Measurements from ENCODE around the gene EBF4.
A peak's percentile ranks its signal among the peaks of the same experiment; 100 is the strongest.
"Not testable (repeated sequence)": the region's sequence is repeated elsewhere in the genome, so short reads cannot be mapped to it uniquely, and the experiment has no call there.

The EBF4 gene

DNA sequence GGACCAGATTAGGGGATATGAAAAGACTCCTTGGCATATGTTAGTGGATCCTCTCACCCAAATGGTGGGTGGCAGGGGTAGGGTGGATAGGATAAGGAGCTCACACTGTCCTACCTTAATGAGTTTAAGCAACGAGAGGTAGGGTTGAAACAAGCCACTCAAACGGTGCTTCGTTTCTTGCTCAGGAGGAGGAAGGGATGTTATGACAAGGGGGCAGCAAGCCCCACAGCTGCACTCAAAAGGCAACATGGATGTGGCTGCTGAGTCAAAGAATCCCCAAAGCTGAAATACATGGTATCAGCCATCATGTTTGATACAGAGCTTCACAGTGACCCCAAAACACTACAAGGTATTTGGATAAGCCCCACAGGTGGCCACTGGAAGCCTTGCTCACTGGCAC lies 20.1 kb upstream of the EBF4 start:
- no peak for DNase-seq (ENCODE audit: low read depth in 2 of 2)

DNA sequence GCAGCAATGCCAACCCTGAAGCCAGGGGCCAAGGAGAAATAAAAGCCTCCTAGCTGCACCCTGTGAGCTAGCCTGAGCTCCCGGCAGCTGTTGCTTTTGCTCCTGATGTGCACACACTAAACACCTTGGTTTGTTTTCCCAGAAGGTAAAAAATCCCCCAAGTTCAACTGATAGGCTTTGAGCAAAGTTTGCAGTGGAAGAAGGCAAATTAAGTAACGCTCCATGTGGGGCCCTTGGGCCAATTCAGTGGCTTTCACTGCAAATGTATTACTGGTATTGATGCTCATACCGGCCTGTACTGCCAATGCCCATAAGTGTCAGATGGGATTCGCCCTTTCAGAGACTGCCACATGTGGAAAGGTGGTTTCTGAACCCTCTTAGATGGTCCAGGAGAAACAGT lies 19.1 kb upstream of the EBF4 start:
- no peak for DNase-seq (ENCODE audit: low read depth in 2 of 2)

GRCh38 chr20:2680046-2680445 lies 12.5 kb upstream of the EBF4 start:
- DNase-seq (ENCODE audit: low read depth in 2 of 2) = no peak

GRCh38 chr20:2682040-2682439 lies 10.5 kb upstream of the EBF4 start:
- DNase-seq (ENCODE audit: low read depth in 2 of 2) = not testable (repeated sequence)

- not testable (repeated sequence) for DNase-seq (ENCODE audit: low read depth in 2 of 2)
Measured at GRCh38 chr20:2684817-2685216, 7.8 kb upstream of the EBF4 start.

DNA sequence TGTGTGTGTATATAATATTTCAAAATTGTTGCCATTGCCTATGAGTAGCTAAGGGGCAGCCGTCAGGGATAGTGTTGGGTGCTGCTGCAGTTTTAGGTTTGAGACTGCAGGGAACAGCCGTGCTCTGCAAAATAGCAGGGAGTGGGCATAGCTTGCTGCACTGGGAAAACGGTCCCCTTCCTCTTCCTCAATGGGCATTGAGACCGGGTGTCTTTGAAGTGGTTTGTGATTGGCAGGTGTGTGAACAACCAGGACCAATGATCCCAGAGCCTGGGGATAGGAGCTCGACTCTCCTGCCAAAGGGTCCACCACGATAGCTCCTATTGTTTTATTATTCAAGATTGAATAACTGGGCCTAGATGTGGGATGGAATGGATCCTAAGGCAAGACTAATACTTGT lies 5.1 kb upstream of the EBF4 start:
- no peak for DNase-seq (ENCODE audit: low read depth in 2 of 2)

DNA sequence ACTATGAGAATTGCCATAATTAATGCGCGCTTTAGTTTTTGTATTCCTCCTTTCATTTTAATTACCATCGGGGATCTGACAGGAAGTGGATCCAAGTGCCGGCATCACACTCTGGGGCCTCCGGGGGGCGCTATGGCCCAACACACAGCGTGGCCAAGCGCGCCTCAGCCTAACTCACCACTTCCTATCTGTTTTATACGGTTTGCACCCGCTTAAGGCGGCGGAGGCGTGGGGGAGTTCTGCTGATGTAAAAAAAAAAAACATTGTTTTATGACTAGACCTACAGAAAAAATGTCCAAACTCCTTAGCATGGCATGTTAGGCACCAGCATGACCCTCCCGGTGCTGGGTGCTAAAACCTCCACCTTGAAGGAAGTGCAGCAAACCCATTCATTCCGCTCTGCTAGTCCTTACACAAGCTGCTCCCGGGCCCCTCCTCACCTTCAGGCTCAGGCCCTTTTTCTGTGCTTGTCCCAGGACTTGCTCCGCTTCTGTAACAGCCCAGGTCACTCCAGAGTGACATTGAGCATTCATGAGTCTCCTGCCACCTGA lies 4.5 kb upstream of the EBF4 start:
- DNase-seq (ENCODE audit: low read depth in 2 of 2) = peak; percentile 59 to 71

DNA sequence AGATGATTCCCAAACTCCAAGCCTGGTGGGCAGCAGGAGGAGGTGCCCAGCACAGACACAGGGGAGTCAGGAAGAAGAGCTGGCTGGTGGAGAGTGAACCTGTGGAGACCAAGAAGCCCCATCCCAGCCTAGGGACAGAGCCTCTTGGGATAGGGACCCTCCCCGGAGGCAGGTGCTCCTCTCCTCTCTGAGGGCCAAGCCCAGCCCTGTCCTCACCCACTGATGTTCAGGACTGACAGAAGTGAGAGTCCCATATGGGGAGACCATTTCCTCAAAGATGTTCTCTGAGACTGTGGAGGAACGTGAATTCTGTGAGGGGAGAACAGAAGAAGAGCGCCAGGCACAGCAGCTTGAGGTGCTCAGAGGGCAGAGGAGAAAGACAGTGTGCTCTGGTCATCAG lies 2.4 kb upstream of the EBF4 start:
- DNase-seq (ENCODE audit: low read depth in 2 of 2) = no peak

DNA sequence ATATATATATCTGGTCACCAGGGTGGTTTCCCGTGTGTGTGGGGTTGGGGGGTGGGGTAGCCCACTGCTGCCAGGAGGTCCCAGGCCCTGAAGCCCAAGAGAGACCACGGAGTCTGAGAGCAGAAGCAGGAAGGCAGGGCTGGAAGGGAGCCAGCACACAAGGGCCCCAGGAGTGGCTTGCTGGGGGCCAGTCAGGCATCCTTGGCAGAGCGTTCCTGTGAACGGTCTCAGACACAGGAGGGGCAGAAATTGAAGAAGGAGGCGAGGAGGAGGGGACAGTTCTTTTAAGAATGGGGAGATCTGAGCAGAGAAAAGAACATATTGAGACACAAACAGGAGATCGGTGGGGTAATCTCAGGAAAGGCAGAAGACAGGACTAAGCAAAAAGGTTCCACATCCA lies 1.9 kb upstream of the EBF4 start:
- no peak for DNase-seq (ENCODE audit: low read depth in 2 of 2)

- no peak for DNase-seq (ENCODE audit: low read depth in 2 of 2)
Measured at GRCh38 chr20:2691127-2691526, 1.5 kb upstream of the EBF4 start.

DNA sequence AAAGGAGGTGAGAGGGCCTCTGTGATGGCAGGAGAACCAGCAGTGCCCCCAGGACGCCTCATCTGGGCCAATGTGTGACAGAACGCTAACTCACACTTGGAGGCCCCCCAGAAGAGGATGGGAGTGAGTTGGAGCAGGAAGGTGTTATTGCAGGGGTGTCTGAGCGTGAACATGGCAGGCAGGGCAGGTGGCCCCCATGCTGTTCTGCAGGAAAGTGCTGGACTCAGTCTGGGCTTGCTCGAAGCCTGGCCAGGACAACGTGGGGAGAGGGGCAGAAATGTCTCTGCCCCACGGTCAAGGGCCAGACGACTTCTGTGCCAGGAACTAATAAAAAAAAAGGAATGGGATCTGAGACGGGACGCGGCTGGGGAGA lies 931 bp upstream of the EBF4 start:
- DNase-seq (ENCODE audit: low read depth in 2 of 2) = no peak

DNA sequence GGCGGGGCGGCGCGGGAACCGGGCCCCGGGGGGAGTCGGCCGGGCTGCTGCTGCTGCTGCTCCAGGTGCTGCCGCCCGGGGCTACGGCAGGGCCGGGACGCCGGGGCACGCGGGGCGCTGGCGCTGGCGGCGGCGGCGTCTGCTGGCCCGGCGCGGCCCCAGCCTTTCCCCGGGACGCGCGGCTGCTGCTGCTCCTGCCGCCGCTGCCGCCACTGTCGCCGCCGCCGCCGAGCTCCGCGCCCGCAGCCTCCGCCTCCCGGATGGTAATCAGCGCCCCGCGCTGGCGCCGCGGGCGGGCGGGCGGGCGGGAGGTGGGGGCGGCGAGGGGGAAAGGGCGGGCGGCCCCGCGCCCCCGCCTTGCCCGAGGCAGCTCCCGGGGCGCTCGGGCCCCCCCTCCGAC lies 306 bp downstream of the EBF4 start:
- DNase-seq (ENCODE audit: low read depth in 2 of 2) = no peak

DNA sequence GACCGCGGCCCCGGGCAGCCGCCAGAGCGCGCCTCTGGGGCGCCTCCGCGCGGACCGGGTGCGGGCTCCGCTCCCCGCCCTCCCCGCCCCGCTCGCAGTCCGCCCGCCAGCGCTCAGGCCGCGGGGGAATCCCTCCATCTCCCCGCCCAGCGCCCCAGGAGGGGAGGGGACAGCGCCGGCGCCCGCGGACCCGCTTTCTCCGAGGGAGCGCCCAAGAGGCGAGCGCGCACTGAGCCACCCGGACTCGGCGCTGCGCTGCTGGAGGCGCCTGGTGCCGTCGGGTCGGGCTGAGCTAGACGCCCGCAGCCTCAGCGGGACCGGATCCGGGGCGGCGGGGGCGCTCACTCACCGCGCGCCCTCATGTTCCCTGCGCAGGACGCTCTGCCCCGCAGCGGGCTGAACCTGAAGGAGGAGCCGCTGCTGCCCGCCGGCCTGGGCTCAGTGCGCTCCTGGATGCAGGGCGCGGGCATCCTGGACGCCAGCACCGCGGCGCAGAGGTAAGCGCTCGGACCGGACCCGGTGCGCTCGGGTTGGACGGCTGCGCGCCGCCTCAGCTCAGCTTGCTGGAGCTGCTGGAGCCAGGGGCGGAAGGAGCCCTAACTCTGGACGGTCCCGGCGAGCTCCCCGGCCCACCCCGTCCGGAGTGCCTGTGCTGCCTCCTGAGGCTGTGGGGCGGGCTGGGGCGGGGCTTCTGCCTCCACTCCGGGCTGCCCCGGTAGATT lies 867 bp downstream of the EBF4 start:
- peak; percentile 8 to 61 for DNase-seq (ENCODE audit: low read depth in 2 of 2)

DNA sequence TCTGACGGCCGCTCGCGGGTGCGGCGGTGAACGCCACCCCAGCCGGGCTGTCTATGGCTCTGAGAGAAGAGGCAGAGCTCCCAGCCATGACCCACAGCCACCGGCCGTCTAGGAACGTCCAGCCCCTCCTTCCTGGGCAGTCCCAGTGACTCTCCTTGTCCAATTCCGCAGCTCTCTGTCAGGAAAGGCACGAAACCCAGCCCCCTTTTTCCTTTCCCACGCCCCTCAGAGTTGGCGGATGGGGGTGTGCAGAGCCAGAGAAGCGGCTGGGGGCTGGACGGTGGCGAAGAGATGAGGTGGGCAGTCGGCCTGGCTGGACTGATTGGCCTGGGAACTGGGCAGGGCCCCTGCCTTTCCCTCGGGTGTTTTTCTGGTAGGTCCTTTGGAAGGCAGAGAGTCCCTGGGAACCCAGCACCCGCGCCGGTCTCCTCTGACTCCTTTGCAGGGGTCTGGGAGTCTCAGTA lies 1.5 kb downstream of the EBF4 start:
- no peak for DNase-seq (ENCODE audit: low read depth in 2 of 2)

DNA sequence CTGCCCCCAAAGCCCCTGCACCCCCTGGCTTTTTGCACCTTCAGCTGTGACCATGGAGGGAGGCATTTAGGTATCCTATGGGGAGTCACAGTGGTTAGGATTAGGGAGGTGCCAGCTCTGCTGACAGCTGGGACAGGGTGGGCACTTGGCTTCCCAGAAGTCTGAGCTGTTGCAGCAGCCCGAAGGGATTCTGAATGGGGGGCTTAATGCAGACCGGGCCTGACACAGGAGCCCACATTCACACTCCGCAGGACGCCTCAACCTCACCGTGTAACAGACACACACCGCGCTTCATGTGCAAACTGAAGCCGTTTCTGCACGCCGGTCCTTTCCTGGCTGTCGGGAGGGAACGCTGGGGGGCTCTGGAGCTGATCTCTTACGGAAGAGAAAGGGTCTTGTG lies 1.9 kb downstream of the EBF4 start:
- DNase-seq (ENCODE audit: low read depth in 2 of 2) = no peak

DNA sequence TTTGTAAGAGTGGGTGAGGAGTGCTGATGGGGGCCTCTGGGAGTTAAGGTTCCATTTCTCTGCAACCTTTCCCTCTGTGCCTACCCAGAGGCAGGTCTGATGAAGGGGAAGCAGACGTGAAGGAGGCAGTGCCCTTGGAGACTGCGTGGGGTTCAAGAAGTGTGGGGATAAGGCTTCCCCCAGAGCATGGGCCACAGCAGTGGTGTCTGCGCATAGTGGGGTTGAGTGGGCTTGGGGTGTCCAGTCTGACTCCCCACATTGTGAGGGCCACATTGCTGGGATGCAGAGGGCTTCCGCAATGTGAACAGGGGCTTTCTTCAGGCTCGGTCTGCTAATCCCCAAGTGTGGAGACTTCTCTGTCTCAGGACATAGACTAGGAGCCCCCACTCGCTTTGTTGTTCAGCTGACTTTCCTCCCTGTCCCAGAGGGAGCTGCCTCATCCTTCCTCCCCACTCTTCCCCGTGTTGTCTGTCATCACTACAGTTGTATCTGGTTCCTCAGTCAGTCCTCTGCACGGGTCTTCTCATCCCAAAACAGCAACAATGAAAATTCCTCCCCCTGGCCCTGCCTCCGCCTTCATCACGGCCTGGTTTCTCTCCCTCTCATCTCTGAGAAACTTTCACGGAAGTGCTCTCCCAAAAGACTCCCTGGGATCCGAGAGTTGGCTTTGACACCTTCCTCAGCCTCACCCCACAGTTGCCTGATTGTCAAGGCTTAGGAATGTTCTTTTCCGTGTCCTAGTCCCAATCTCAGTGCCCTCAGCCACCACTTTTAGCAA lies 2.8 kb downstream of the EBF4 start:
- no peak for DNase-seq (ENCODE audit: low read depth in 2 of 2)

DNA sequence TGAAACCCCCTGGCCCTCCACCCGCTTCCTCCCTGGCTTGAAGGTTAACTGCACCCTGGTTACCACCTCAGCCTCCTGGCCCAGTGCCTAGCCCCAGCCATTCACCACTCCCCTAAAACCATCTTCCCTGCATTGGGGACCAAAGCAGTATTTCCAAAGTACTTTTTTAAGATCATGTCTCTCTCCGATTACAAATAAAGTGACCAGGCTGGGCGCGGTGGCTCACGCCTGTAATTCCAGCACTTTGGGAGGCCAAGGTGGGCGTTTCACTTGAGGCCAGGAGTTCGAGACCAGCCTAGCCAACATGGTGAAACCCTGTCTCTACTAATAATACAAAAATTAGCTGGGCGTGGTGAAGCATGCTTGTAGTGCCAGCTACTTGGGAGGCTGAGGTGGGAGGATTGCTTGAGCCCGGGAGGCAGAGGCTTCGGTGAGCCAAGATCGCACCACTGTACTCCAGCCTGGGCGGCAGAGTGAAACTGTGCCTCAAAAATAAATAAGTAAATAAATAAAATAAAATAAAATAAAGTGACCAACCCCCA lies 3.5 kb downstream of the EBF4 start:
- DNase-seq (ENCODE audit: low read depth in 2 of 2) = not testable (repeated sequence)

DNA sequence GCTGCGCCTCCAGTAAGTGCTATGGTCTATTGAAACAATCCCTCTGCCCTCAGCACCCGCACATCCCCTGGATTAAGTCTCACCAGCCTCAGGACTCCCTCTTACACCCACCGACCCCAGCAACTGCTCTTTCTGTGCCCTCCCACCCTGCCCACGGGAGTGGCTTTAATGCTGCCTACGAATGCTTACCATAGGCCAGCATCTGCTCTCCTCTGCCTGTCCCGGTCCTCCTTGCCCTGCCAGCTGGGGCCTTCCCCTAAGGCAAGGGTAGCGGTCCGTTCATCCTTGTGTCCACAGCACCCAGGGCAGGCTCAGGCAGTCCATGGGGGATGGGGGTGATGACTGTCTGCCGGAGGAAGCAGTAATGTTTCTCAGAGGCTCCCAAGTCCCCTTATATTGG lies 4.1 kb downstream of the EBF4 start:
- no peak for DNase-seq (ENCODE audit: low read depth in 2 of 2)

GRCh38 chr20:2697768-2698167 lies 5.2 kb downstream of the EBF4 start:
- no peak for DNase-seq (ENCODE audit: low read depth in 2 of 2)

DNA sequence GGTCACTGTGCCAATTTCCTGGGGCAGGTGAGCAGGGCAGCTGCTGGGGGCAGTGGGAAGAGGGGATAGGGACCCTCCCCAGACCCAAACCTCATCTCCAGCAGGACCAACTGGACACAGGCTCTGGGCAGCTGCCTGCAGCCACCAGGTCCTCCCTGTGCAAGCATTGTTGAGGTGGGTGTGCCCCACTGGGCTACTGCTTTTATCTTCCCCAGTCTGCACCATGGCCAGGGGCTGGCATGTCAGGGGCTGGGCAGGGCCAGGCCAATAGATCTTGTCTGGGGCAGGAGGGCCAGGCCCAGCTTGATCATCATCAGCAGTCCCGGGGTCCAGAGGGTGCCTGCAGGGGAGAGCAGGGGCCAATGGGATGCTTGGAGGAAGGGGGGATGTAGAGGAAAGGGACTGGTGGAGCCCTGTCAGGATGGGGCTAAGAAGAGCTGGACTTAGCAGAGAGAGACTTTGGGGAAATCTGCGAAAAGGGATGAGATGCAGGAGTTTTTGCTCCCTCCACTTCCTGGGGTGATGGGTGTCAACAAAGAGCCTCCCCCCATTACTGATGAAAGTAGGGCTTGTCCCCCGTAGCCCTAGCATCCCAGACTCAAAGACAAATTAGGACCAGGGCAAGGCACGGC lies 5.7 kb downstream of the EBF4 start:
- no peak for DNase-seq (ENCODE audit: low read depth in 2 of 2)

DNA sequence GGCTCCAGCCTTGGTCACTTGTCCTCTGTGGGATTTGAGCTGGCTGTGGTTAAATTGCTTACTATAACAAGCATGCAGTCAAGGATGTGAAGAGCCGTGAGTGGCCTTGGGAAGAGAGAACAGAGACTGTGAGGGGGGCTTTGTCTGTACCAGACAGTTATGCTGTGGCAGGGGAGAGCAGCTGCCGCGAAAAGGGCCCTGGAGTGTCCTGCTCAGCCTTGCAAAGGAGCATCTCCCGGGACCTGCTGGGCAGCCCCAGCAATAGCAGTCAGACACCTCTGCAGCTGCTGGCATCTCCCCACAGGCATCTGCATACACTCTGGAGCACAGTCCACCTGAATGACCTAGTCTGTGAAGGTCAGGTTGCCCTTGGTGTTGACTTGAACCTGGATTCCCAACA lies 6.3 kb downstream of the EBF4 start:
- no peak for DNase-seq (ENCODE audit: low read depth in 2 of 2)

GRCh38 chr20:2699775-2700413 lies 7.3 kb downstream of the EBF4 start:
- DNase-seq (ENCODE audit: low read depth in 2 of 2) = no peak
